ENCODE data around the gene INPP5A.
"Not testable (repeated sequence)": the region's sequence is repeated elsewhere in the genome, so short reads cannot be mapped to it uniquely, and the experiment has no call there.

INPP5A gene

GRCh38 chr10:132735341-132735775 lies 197.8 kb downstream of the INPP5A start:
- no peaks in the 10 kb centered on the region for H3K27me3 ChIP-seq (ENCODE audit: control insufficient read depth in 2 of 2, insufficient read depth in 2 of 2, low read length in 2 of 2)
- H3K27ac ChIP-seq (ENCODE audit: low read depth in 2 of 2, low read length in 2 of 2) = no peak overlapping the region
- H3K9ac ChIP-seq (ENCODE audit: low read depth in 1 of 2, low read length in 2 of 2) = no peak overlapping the region
- H3K9me3 ChIP-seq (ENCODE audit: control insufficient read depth in 2 of 2, low read length in 2 of 2) = no peaks in the 10 kb centered on the region
- peaks cover 4 to 5% of the 10 kb centered on the region in 2 donors for H3K4me1 ChIP-seq (ENCODE audit: control insufficient read depth in 2 of 2, insufficient read depth in 2 of 2, low read length in 2 of 2)
- H3K4me3 ChIP-seq (ENCODE audit: low read length in 2 of 2) = no peak overlapping the region
- peaks cover 0 to 4% of the 10 kb centered on the region in 2 donors for H3K36me3 ChIP-seq (ENCODE audit: control insufficient read depth in 2 of 2, insufficient read depth in 2 of 2, low read length in 2 of 2)

GRCh38 chr10:132735923-132736391 lies 198.4 kb downstream of the INPP5A start:
- no peak overlapping the region for H3K27ac ChIP-seq (ENCODE audit: low read depth in 2 of 2, low read length in 2 of 2)
- H3K27me3 ChIP-seq (ENCODE audit: control insufficient read depth in 2 of 2, insufficient read depth in 2 of 2, low read length in 2 of 2) = no peaks in the 10 kb centered on the region
- peaks cover 0 to 4% of the 10 kb centered on the region in 2 donors for H3K36me3 ChIP-seq (ENCODE audit: control insufficient read depth in 2 of 2, insufficient read depth in 2 of 2, low read length in 2 of 2)
- no peak overlapping the region for H3K9ac ChIP-seq (ENCODE audit: low read depth in 1 of 2, low read length in 2 of 2)
- no peak overlapping the region for H3K4me3 ChIP-seq (ENCODE audit: low read length in 2 of 2)
- peaks cover 6 to 8% of the 10 kb centered on the region in 2 donors for H3K4me1 ChIP-seq (ENCODE audit: control insufficient read depth in 2 of 2, insufficient read depth in 2 of 2, low read length in 2 of 2)
- H3K9me3 ChIP-seq (ENCODE audit: control insufficient read depth in 2 of 2, low read length in 2 of 2) = no peaks in the 10 kb centered on the region

GRCh38 chr10:132737390-132738048 lies 199.9 kb downstream of the INPP5A start:
- Histone ChIP-seq H3K4me3 (ENCODE audit: low read length in 2 of 2) (no peak overlapping the region), H3K4me1 (ENCODE audit: control insufficient read depth in 2 of 2, insufficient read depth in 2 of 2, low read length in 2 of 2) (peaks cover 9 to 18% of the 10 kb centered on the region in 2 donors), H3K27ac (ENCODE audit: low read depth in 2 of 2, low read length in 2 of 2) (no peak overlapping the region), H3K9me3 (ENCODE audit: control insufficient read depth in 2 of 2, low read length in 2 of 2) (no peaks in the 10 kb centered on the region), H3K36me3 (ENCODE audit: control insufficient read depth in 2 of 2, insufficient read depth in 2 of 2, low read length in 2 of 2) (peaks cover 0 to 4% of the 10 kb centered on the region in 2 donors), H3K27me3 (ENCODE audit: control insufficient read depth in 2 of 2, insufficient read depth in 2 of 2, low read length in 2 of 2) (no peaks in the 10 kb centered on the region), H3K9ac (ENCODE audit: low read depth in 1 of 2, low read length in 2 of 2) (no peak overlapping the region)

GRCh38 chr10:132738454-132739224 lies 201.1 kb downstream of the INPP5A start:
- Histone ChIP-seq H3K27ac (ENCODE audit: low read depth in 2 of 2, low read length in 2 of 2) (no peak overlapping the region), H3K9me3 (ENCODE audit: control insufficient read depth in 2 of 2, low read length in 2 of 2) (no peaks in the 10 kb centered on the region), H3K9ac (ENCODE audit: low read depth in 1 of 2, low read length in 2 of 2) (no peak overlapping the region), H3K36me3 (ENCODE audit: control insufficient read depth in 2 of 2, insufficient read depth in 2 of 2, low read length in 2 of 2) (peaks cover 0 to 4% of the 10 kb centered on the region in 2 donors), H3K4me3 (ENCODE audit: low read length in 2 of 2) (no peak overlapping the region), H3K27me3 (ENCODE audit: control insufficient read depth in 2 of 2, insufficient read depth in 2 of 2, low read length in 2 of 2) (no peaks in the 10 kb centered on the region), H3K4me1 (ENCODE audit: control insufficient read depth in 2 of 2, insufficient read depth in 2 of 2, low read length in 2 of 2) (peaks cover 9 to 18% of the 10 kb centered on the region in 2 donors)

GRCh38 chr10:132739225-132739613 lies 201.6 kb downstream of the INPP5A start:
- Histone ChIP-seq H3K4me3 (ENCODE audit: low read length in 2 of 2) (no peak overlapping the region), H3K27me3 (ENCODE audit: control insufficient read depth in 2 of 2, insufficient read depth in 2 of 2, low read length in 2 of 2) (no peaks in the 10 kb centered on the region), H3K9ac (ENCODE audit: low read depth in 1 of 2, low read length in 2 of 2) (no peak overlapping the region), H3K36me3 (ENCODE audit: control insufficient read depth in 2 of 2, insufficient read depth in 2 of 2, low read length in 2 of 2) (peaks cover 0 to 4% of the 10 kb centered on the region in 2 donors), H3K27ac (ENCODE audit: low read depth in 2 of 2, low read length in 2 of 2) (no peak overlapping the region), H3K4me1 (ENCODE audit: control insufficient read depth in 2 of 2, insufficient read depth in 2 of 2, low read length in 2 of 2) (peaks cover 9 to 18% of the 10 kb centered on the region in 2 donors), H3K9me3 (ENCODE audit: control insufficient read depth in 2 of 2, low read length in 2 of 2) (no peaks in the 10 kb centered on the region)

GRCh38 chr10:132740588-132740987 lies 203.0 kb downstream of the INPP5A start:
- H3K4me3 ChIP-seq (ENCODE audit: low read length in 2 of 2) = no peak overlapping the region
- H3K36me3 ChIP-seq (ENCODE audit: control insufficient read depth in 2 of 2, insufficient read depth in 2 of 2, low read length in 2 of 2) = peaks cover 0 to 4% of the 10 kb centered on the region in 2 donors
- peak overlapping the region; percentile 66 to 82 for H3K27ac ChIP-seq (ENCODE audit: low read depth in 2 of 2, low read length in 2 of 2)
- no peaks in the 10 kb centered on the region for H3K9me3 ChIP-seq (ENCODE audit: control insufficient read depth in 2 of 2, low read length in 2 of 2)
- no peak overlapping the region for H3K9ac ChIP-seq (ENCODE audit: low read depth in 1 of 2, low read length in 2 of 2)
- H3K27me3 ChIP-seq (ENCODE audit: control insufficient read depth in 2 of 2, insufficient read depth in 2 of 2, low read length in 2 of 2) = no peaks in the 10 kb centered on the region
- peaks cover 9 to 18% of the 10 kb centered on the region in 2 donors for H3K4me1 ChIP-seq (ENCODE audit: control insufficient read depth in 2 of 2, insufficient read depth in 2 of 2, low read length in 2 of 2)

GRCh38 chr10:132742167-132742836 lies 204.7 kb downstream of the INPP5A start:
- H3K9me3 ChIP-seq (ENCODE audit: control insufficient read depth in 2 of 2, low read length in 2 of 2) = no peaks in the 10 kb centered on the region

GRCh38 chr10:132742837-132743194 lies 205.2 kb downstream of the INPP5A start:
- Histone ChIP-seq H3K4me3 (ENCODE audit: low read length in 2 of 2) (no peak overlapping the region), H3K9me3 (ENCODE audit: control insufficient read depth in 2 of 2, low read length in 2 of 2) (no peaks in the 10 kb centered on the region), H3K36me3 (ENCODE audit: control insufficient read depth in 2 of 2, insufficient read depth in 2 of 2, low read length in 2 of 2) (no peaks in the 10 kb centered on the region), H3K27ac (ENCODE audit: low read depth in 2 of 2, low read length in 2 of 2) (no peak overlapping the region), H3K4me1 (ENCODE audit: control insufficient read depth in 2 of 2, insufficient read depth in 2 of 2, low read length in 2 of 2) (peaks cover 9 to 18% of the 10 kb centered on the region in 2 donors), H3K27me3 (ENCODE audit: control insufficient read depth in 2 of 2, insufficient read depth in 2 of 2, low read length in 2 of 2) (no peaks in the 10 kb centered on the region), H3K9ac (ENCODE audit: low read depth in 1 of 2, low read length in 2 of 2) (no peak overlapping the region)

More at GRCh38 chr10:132742167-132742836, 204.7 kb downstream of the INPP5A start:
- no peaks in the 10 kb centered on the region for H3K36me3 ChIP-seq (ENCODE audit: control insufficient read depth in 2 of 2, insufficient read depth in 2 of 2, low read length in 2 of 2)
- H3K27ac ChIP-seq (ENCODE audit: low read depth in 2 of 2, low read length in 2 of 2) = no peak overlapping the region
- H3K4me1 ChIP-seq (ENCODE audit: control insufficient read depth in 2 of 2, insufficient read depth in 2 of 2, low read length in 2 of 2) = peaks cover 9 to 18% of the 10 kb centered on the region in 2 donors
- H3K4me3 ChIP-seq (ENCODE audit: low read length in 2 of 2) = no peak overlapping the region
- no peak overlapping the region for H3K9ac ChIP-seq (ENCODE audit: low read depth in 1 of 2, low read length in 2 of 2)
- H3K27me3 ChIP-seq (ENCODE audit: control insufficient read depth in 2 of 2, insufficient read depth in 2 of 2, low read length in 2 of 2) = no peaks in the 10 kb centered on the region

GRCh38 chr10:132743196-132743924 lies 205.8 kb downstream of the INPP5A start:
- H3K27me3 ChIP-seq (ENCODE audit: control insufficient read depth in 2 of 2, insufficient read depth in 2 of 2, low read length in 2 of 2); H3K9me3 ChIP-seq (ENCODE audit: control insufficient read depth in 2 of 2, low read length in 2 of 2); H3K27ac ChIP-seq (ENCODE audit: low read depth in 2 of 2, low read length in 2 of 2); H3K9ac ChIP-seq (ENCODE audit: low read depth in 1 of 2, low read length in 2 of 2); H3K36me3 ChIP-seq (ENCODE audit: control insufficient read depth in 2 of 2, insufficient read depth in 2 of 2, low read length in 2 of 2); H3K4me3 ChIP-seq (ENCODE audit: low read length in 2 of 2): not testable (repeated sequence)
- peaks cover 9 to 18% of the 10 kb centered on the region in 2 donors for H3K4me1 ChIP-seq (ENCODE audit: control insufficient read depth in 2 of 2, insufficient read depth in 2 of 2, low read length in 2 of 2)
